Endothelial cell of umbilical vein (primary cell): ENCODE measurements around the gene APEH. TPM values are rescaled to one million over a fixed set of nuclear protein-coding genes. Genes with fewer than 3 reads are reported as not detected.

Experiments used
- BruUV-seq: library from RNA; stranded (reverse); fragments of 400-500 nt; replicated peaks from 2 replicates; lab custom pipeline; 2021; lab: Mats Ljungman, UMichigan
- CTCF ChIA-PET: fragments of 300-600, 350-600 bp; sonication (Branson Sonifier 250); formaldehyde crosslinking; loops from one replicate; lab custom pipeline; 2021; ENCODE audit warnings: antibody characterized with exemption, inconsistent platforms; lab: Charles Lee
- POLR2A ChIA-PET: fragments of 300-600, 350-600 bp; sonication (Branson Sonifier 250); formaldehyde crosslinking; loops from one replicate; lab custom pipeline; 2021; ENCODE audit warnings: antibody characterized with exemption, inconsistent platforms; lab: Charles Lee
- DNase-seq: peaks from one replicate; pipeline ENCODE4 v3.0.0-alpha.2; 2011; ENCODE audit warnings: low read depth, low spot score
- FAIRE-seq: peaks from 2 replicates; lab custom pipeline; 2011; peaks lifted over from hg19 to GRCh38; lab: Jason Lieb, UNC
- H2AFZ ChIP-seq: 2 replicates; pipeline ENCODE4 v1.6.0; 2012; ENCODE audit warnings: low read depth, low read length, control low read depth, inconsistent platforms
- H3K27ac ChIP-seq: 2 replicates; pipeline ENCODE4 v1.5.1; 2011; ENCODE audit warnings: low read depth, mild to moderate bottlenecking, control low read depth, low read length, moderate library complexity; ENCODE audit not compliant: insufficient read depth
- H3K27me3 ChIP-seq, 2 experiments: 2 replicates each; pipeline versions ENCODE4 v1.6.0 to v1.6.1; 2011; ENCODE audit warnings: low read length in 2 of 2, mixed read lengths in 1 of 2; ENCODE audit not compliant: control insufficient read depth in 2 of 2, insufficient read depth in 2 of 2
- H3K36me3 ChIP-seq, 2 experiments: 2 replicates in 1 of 2; 3 replicates in 1 of 2; pipeline ENCODE4 v1.5.1; 2011; ENCODE audit warnings: low read length in 2 of 2, mild to moderate bottlenecking in 1 of 2, moderate library complexity in 1 of 2; ENCODE audit not compliant: control insufficient read depth in 2 of 2, insufficient read depth in 2 of 2; ENCODE audit errors: extremely low read depth in 1 of 2
- H3K4me1 ChIP-seq: 3 replicates; pipeline ENCODE4 v1.5.1; 2011; ENCODE audit warnings: mild to moderate bottlenecking, low read length; ENCODE audit not compliant: control insufficient read depth, insufficient read depth; ENCODE audit errors: extremely low read depth
- H3K4me2 ChIP-seq: 2 replicates; pipeline ENCODE4 v1.6.1; 2011; ENCODE audit warnings: low read length, control low read depth, mixed read lengths; ENCODE audit not compliant: insufficient read depth
- H3K4me3 ChIP-seq, 3 experiments: fragments of 200-600 bp in 1 of 3; sonication (generic), shearing (Covaris generic) in 1 of 3; replicated peaks in 1 of 3; 2 replicates each; pipeline ENCODE4 v1.5.1; 2011 to 2016; ENCODE audit warnings: control low read depth in 3 of 3, low read length in 3 of 3, mild to moderate bottlenecking in 2 of 3, inconsistent platforms in 1 of 3, low read depth in 1 of 3, moderate library complexity in 1 of 3; ENCODE audit not compliant: insufficient read depth in 1 of 3
- H3K79me2 ChIP-seq: 2 replicates; pipeline ENCODE4 v1.6.0; 2012; ENCODE audit warnings: low read length, inconsistent platforms; ENCODE audit not compliant: control insufficient read depth, insufficient read depth
- H3K9ac ChIP-seq: replicated peaks from 2 replicates; pipeline ENCODE3; 2011; ENCODE audit warnings: low read length, control low read depth; ENCODE audit not compliant: insufficient read depth; ENCODE audit errors: extremely low read depth
- H3K9me1 ChIP-seq: replicated peaks from 3 replicates; pipeline ENCODE4 v1.6.0; 2011; ENCODE audit warnings: mild to moderate bottlenecking, low read length; ENCODE audit not compliant: control insufficient read depth, insufficient read depth; ENCODE audit errors: extremely low read depth
- H3K9me3 ChIP-seq: replicated peaks from 2 replicates; pipeline ENCODE4 v1.5.1; 2012; ENCODE audit warnings: low read length, inconsistent platforms; ENCODE audit not compliant: control insufficient read depth, insufficient read depth
- H4K20me1 ChIP-seq: replicated peaks from 2 replicates; pipeline ENCODE3; 2011; ENCODE audit warnings: mild to moderate bottlenecking, low read length; ENCODE audit not compliant: control insufficient read depth, insufficient read depth; ENCODE audit errors: extremely low read depth
- EZH2 ChIP-seq: IDR thresholded peaks from 2 replicates; pipeline ENCODE4 v1.6.1; 2012; ENCODE audit warnings: borderline replicate concordance, low read depth, mild to moderate bottlenecking, moderate library complexity, low read length, inconsistent platforms; ENCODE audit not compliant: severe bottlenecking
- FOS ChIP-seq: IDR thresholded peaks from 2 replicates; pipeline ENCODE4 v1.6.1; 2011; ENCODE audit warnings: mild to moderate bottlenecking, low read length, moderate library complexity, borderline replicate concordance; ENCODE audit not compliant: insufficient read depth
- GATA2 ChIP-seq: IDR thresholded peaks from 2 replicates; pipeline ENCODE4 v1.7.0; 2011; ENCODE audit warnings: low read depth, mild to moderate bottlenecking, moderate library complexity, mixed read lengths, low read length; ENCODE audit not compliant: insufficient read length, insufficient read depth
- JUN ChIP-seq: IDR thresholded peaks from 2 replicates; pipeline ENCODE4 v1.6.1; 2011; ENCODE audit warnings: borderline replicate concordance, low read depth; ENCODE audit not compliant: insufficient read length, insufficient read depth
- MAX ChIP-seq: IDR thresholded peaks from 2 replicates; pipeline ENCODE4 v1.6.1; 2011; ENCODE audit not compliant: insufficient read depth, insufficient read length
- MYC ChIP-seq: IDR thresholded peaks from one replicate; pipeline ENCODE4 v1.6.1; 2011; ENCODE audit warnings: mild to moderate bottlenecking, low read depth, low read length
- POLR2A ChIP-seq: IDR thresholded peaks from 2 replicates; pipeline ENCODE4 v1.6.1; 2012; ENCODE audit warnings: low read depth, mild to moderate bottlenecking, control low read depth, low read length
- POLR2AphosphoS5 ChIP-seq: IDR thresholded peaks from 2 replicates; pipeline ENCODE4 v1.6.1; 2012; ENCODE audit warnings: low read depth, mild to moderate bottlenecking, control low read depth, low read length, moderate library complexity; ENCODE audit not compliant: insufficient read depth
- dilution Hi-C: fragments of 300-500 bp; cut with MboI; formaldehyde crosslinking; loops from one replicate; pipeline ENCODE4 v1.15.0; 2019; ENCODE audit warnings: low sequenced_read_pairs; ENCODE audit not compliant: extremely low pct_ligation_motif_present
- intact Hi-C: fragments of 100-400 bp; cut with micrococcal nuclease; formaldehyde crosslinking; loops from one replicate; pipeline ENCODE4 v1.10.0; 2022
- polyA plus RNA-seq, 4 experiments: library from polyadenylated mRNA; depleted of rRNA in 3 of 4; stranded (reverse) in 3 of 4; unstranded in 1 of 4; fragments of >200 nt; gene quantifications; 2 replicates each; pipeline versions ENCODE4 v1.2.1 to v1.2.3, GENCODE V29; 2011 to 2012; ENCODE audit warnings: missing spikeins in 1 of 4
- total RNA-seq: library from RNA; stranded (reverse); gene quantifications from 2 replicates; pipeline ENCODE4 v1.2.3, GENCODE V29; 2021
- TF ChIP-seq, protein P1 (sequence below), 2 donors: IDR thresholded peaks; 1 replicate in 1 of 2; 2 replicates in 1 of 2; pipeline ENCODE4 v1.5.1; 2011; ENCODE audit warnings: low read length in 2 of 2, mild to moderate bottlenecking in 2 of 2, moderate library complexity in 2 of 2, control low read depth in 1 of 2, inconsistent platforms in 1 of 2, low read depth in 1 of 2; ENCODE audit not compliant: insufficient read depth in 1 of 2; ENCODE audit errors: extremely low read depth in 1 of 2

The APEH gene
- total and polyA plus RNA-seq, 2 donors (not counting 3 experiments of a cell fraction or from before 2014, with no cell fraction given): 68.2 to 74.3 TPM

DNA sequence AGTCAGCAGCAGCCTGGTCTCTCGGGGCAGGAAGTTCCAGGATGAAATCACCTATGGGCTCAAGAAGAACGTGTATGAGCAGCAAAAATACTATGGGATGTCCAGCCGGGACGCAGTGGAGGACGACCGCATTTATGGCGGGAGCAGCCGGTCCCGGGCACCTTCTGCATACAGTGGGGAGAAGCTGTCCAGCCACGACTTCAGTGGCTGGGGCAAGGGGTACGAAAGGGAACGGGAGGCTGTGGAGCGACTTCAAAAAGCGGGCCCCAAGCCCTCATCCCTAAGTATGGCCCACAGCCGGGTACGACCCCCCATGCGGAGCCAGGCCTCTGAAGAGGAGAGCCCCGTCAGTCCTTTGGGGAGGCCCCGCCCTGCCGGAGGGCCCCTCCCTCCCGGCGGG, 12.1 kb upstream of the APEH start:
- Histone ChIP-seq H3K79me2 (no peaks in the 10 kb centered on the region), H3K27me3 (peaks cover 0 to 2% of the 10 kb centered on the region in 2 experiments), H3K4me3 (no peak overlapping the region), H3K9ac (no peak overlapping the region), H3K4me2 (no peak overlapping the region), H3K27ac (no peak overlapping the region), H3K9me1 (no peaks in the 10 kb centered on the region), H3K4me1 (no peaks in the 10 kb centered on the region), H2AFZ (no peak overlapping the region), H3K36me3 (no peaks in the 10 kb centered on the region), H3K9me3 (no peaks in the 10 kb centered on the region), H4K20me1 (no peaks in the 10 kb centered on the region)
- dilution Hi-C loops: no loop called here
- intact Hi-C loops: no loop called here
- DNase-seq: no peak
- ChIA-PET POLR2A (no interaction called here), CTCF (interaction anchor here (5.3 kb wide), 1 partner anchor 122 kb away, joined by 34 read pairs; no protein-coding TSS in a partner anchor)
- no peak for FAIRE-seq
- no TSS peak for BruUV-seq
- TF ChIP-seq FOS (no peak), JUN (no peak), POLR2A (no peak), EZH2 (no peak), POLR2AphosphoS5 (no peak), MAX (no peak), GATA2 (no peak), MYC (no peak)
- TF ChIP-seq, protein P1, sequence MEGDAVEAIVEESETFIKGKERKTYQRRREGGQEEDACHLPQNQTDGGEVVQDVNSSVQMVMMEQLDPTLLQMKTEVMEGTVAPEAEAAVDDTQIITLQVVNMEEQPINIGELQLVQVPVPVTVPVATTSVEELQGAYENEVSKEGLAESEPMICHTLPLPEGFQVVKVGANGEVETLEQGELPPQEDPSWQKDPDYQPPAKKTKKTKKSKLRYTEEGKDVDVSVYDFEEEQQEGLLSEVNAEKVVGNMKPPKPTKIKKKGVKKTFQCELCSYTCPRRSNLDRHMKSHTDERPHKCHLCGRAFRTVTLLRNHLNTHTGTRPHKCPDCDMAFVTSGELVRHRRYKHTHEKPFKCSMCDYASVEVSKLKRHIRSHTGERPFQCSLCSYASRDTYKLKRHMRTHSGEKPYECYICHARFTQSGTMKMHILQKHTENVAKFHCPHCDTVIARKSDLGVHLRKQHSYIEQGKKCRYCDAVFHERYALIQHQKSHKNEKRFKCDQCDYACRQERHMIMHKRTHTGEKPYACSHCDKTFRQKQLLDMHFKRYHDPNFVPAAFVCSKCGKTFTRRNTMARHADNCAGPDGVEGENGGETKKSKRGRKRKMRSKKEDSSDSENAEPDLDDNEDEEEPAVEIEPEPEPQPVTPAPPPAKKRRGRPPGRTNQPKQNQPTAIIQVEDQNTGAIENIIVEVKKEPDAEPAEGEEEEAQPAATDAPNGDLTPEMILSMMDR (IDR thresholded peaks at IDR 0.05; ENCODE audit: extremely low read depth in 1 of 2, insufficient read depth in 1 of 2, low read depth in 1 of 2, low read length in 2 of 2): no peak
